ENCODE results near the gene TWF2. TPM values are rescaled to one million over a fixed set of nuclear protein-coding genes. Genes with fewer than 3 reads are reported as not detected.

The TWF2 gene
- total and polyA plus RNA-seq, 2 of the 13 experiments (the other 11 are each of a cell fraction or from before 2014, with no cell fraction given): 45.5 to 108 TPM

DNA sequence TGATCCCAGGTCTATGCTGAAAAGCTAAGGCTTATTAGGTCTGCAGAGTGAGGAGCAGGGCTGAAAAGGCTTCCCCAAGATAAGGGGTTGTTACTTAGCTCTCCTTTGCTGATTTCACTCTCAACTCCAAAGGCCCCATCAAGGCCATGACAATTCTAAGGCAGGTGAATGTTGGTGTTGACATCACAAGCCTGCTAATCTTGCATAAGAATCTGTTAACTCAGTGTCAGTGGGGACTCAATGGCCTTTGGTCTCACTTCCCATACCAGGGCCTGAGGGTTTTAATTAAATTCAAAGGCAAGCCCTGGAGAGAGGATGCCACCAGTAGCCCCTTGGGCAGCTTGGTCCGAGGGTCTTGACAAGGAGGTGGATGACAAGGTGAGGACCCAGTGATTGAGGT lies 50.4 kb downstream of the TWF2 start (continued):
- TF ChIP-seq CEBPB (IDR thresholded peaks at IDR 0.05; ENCODE audit: borderline replicate concordance, low read depth, low read length): peak; percentile 78
- TF ChIP-seq, protein P1, sequence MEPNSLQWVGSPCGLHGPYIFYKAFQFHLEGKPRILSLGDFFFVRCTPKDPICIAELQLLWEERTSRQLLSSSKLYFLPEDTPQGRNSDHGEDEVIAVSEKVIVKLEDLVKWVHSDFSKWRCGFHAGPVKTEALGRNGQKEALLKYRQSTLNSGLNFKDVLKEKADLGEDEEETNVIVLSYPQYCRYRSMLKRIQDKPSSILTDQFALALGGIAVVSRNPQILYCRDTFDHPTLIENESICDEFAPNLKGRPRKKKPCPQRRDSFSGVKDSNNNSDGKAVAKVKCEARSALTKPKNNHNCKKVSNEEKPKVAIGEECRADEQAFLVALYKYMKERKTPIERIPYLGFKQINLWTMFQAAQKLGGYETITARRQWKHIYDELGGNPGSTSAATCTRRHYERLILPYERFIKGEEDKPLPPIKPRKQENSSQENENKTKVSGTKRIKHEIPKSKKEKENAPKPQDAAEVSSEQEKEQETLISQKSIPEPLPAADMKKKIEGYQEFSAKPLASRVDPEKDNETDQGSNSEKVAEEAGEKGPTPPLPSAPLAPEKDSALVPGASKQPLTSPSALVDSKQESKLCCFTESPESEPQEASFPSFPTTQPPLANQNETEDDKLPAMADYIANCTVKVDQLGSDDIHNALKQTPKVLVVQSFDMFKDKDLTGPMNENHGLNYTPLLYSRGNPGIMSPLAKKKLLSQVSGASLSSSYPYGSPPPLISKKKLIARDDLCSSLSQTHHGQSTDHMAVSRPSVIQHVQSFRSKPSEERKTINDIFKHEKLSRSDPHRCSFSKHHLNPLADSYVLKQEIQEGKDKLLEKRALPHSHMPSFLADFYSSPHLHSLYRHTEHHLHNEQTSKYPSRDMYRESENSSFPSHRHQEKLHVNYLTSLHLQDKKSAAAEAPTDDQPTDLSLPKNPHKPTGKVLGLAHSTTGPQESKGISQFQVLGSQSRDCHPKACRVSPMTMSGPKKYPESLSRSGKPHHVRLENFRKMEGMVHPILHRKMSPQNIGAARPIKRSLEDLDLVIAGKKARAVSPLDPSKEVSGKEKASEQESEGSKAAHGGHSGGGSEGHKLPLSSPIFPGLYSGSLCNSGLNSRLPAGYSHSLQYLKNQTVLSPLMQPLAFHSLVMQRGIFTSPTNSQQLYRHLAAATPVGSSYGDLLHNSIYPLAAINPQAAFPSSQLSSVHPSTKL (CRISPR knock-in tag; IDR thresholded peaks at IDR 0.05): peak; percentile 34; the same call in 1 of the 2 replicates

DNA sequence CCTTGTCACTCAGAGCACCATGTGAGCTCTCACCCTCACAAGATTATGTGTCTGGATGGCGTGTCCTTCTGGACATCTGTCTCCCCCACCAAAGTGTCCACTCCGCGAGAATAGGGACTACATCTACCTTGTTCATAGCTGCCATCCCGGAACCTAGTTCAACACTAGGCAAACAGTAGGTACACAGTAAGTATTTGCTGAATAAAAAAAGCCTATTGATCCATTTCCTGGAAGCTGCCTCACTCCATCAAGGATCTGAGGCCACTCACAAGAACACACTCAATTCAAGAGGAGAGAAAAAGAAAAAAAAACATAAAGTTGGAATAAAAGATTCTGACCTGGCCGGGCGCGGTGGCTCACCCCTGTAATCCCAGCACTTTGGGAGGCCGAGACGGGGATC lies 52.2 kb downstream of the TWF2 start:
- no peaks in the 10 kb centered on the region for H4K20me1 ChIP-seq (ENCODE audit: insufficient read depth, low read length)
- H2AFZ ChIP-seq (ENCODE audit: low read length): no peak overlapping the region
- H3K4me3 ChIP-seq (replicated peaks in 1 of 3; ENCODE audit: insufficient read depth in 1 of 3, low read depth in 2 of 3, low read length in 3 of 3): no peak overlapping the region
- no peak for FAIRE-seq
- no TSS peak for BruUV-seq (replicated peaks)
- intact Hi-C loops (cut with micrococcal nuclease; ENCODE audit: unreplicated experiment): no loop called here
- H3K4me2 ChIP-seq (ENCODE audit: low read depth, low read length): no peak overlapping the region
- H3K79me2 ChIP-seq (ENCODE audit: insufficient read depth, low read length): no peaks in the 10 kb centered on the region
- TF ChIP-seq BCL6 (CRISPR knock-in tag; IDR thresholded peaks at IDR 0.05): peak; percentile 82
- TF ChIP-seq ZNF570 (CRISPR knock-in tag; IDR thresholded peaks at IDR 0.05; ENCODE audit: borderline replicate concordance): no peak
- no peak for TF ChIP-seq SOX13 (IDR thresholded peaks at IDR 0.05)
- TF ChIP-seq SOX13 (CRISPR knock-in tag; conservative IDR thresholded peaks at IDR 0.05 in 1 of 2, IDR thresholded peaks at IDR 0.05 in 1 of 2): peak in 1 of 2 experiments; percentile 16; a peak in 1 of 4 replicates
- TF ChIP-seq KLF6 (CRISPR knock-in tag; IDR thresholded peaks at IDR 0.05): no peak
- TF ChIP-seq ZNF629 (CRISPR knock-in tag; conservative IDR thresholded peaks at IDR 0.05): peak; percentile 76
- peak; percentile 77 for TF ChIP-seq ZNF12 (CRISPR knock-in tag; IDR thresholded peaks at IDR 0.05)
- 0 out of 2 replicates have a peak, but pooled peaks have one; percentile 30 for TF ChIP-seq ZMYM3 (CRISPR knock-in tag; IDR thresholded peaks at IDR 0.05)
- 0 out of 2 replicates have a peak, but pooled peaks have one; percentile 16 for TF ChIP-seq RARA (CRISPR knock-in tag; IDR thresholded peaks at IDR 0.05)
- H3K36me3 ChIP-seq (replicated peaks in 1 of 2; ENCODE audit: control insufficient read depth in 1 of 2, insufficient read depth in 2 of 2, low read length in 2 of 2): no peaks in the 10 kb centered on the region
- H3K9ac ChIP-seq (ENCODE audit: insufficient read depth, low read depth, low read length): no peak overlapping the region
- CTCF ChIA-PET (ENCODE audit: low intra/inter-chr PET ratio, low total read pairs): no interaction called here
- DNase-seq (ENCODE audit: low spot score): no peak
- WGBS (ENCODE audit: low lambda C conversion rate): 40% methylated on average over 9 of the region's 9 CpGs
- POLR2A ChIA-PET: interaction anchor here (1.2 to 1.6 kb wide), 3 partner anchors 10 to 33 kb away, joined by 3 read pairs; no protein-coding TSS in a partner anchor
- ATAC-seq: no peak
- peaks cover 85% of the 10 kb centered on the region for H3K4me1 ChIP-seq (ENCODE audit: insufficient read depth, low read length)
- H3K27ac ChIP-seq (ENCODE audit: extremely low read length, insufficient read depth, low read length): no peak overlapping the region
- H3K9me3 ChIP-seq (ENCODE audit: low read length): no peaks in the 10 kb centered on the region
- in situ Hi-C loops (cut with HindIII; ENCODE audit: extremely low pct_ligation_motif_present, low pct_unique_long_range_greater_than_20kb): no loop called here
- H3K27me3 ChIP-seq (ENCODE audit: control insufficient read depth in 1 of 2, insufficient read depth in 2 of 2, low read length in 2 of 2): peaks cover 0 to 3% of the 10 kb centered on the region in 2 experiments; a peak in 1 of 5 replicates
